Posterior vena cava (tissue), 2 donors: ENCODE data around the gene ACOX3. TPM values are rescaled to one million over a fixed set of nuclear protein-coding genes. Genes with fewer than 3 reads are reported as not detected.

Experiments used
- DNase-seq: peaks from one replicate; pipeline ENCODE4 v3.0.0-alpha.2; 2020; ENCODE audit warnings: low spot score
- intact Hi-C, 2 donors: fragments of 100-400 bp; cut with DNase I; formaldehyde crosslinking; loops; one replicate each; pipeline versions ENCODE4 v1.14.1 to v1.14.2; 2022 to 2023
- total RNA-seq, 2 donors: library from RNA; stranded (reverse); fragmentation: NEBNext Ultra II Directional; extraction: Animal tissue kit (Norgen Biotek cat#: 25700); gene quantifications; one replicate each; pipeline ENCODE4 v1.2.1, GENCODE V29; 2021
- donor health status: DM: yes; HTN: yes; CAD: no.
- donor health status: DM: yes; HTN: yes; CAD: no.

The ACOX3 gene
- total RNA-seq, 2 donors from 2014 or later, result 29.7 to 36.8 TPM

DNA sequence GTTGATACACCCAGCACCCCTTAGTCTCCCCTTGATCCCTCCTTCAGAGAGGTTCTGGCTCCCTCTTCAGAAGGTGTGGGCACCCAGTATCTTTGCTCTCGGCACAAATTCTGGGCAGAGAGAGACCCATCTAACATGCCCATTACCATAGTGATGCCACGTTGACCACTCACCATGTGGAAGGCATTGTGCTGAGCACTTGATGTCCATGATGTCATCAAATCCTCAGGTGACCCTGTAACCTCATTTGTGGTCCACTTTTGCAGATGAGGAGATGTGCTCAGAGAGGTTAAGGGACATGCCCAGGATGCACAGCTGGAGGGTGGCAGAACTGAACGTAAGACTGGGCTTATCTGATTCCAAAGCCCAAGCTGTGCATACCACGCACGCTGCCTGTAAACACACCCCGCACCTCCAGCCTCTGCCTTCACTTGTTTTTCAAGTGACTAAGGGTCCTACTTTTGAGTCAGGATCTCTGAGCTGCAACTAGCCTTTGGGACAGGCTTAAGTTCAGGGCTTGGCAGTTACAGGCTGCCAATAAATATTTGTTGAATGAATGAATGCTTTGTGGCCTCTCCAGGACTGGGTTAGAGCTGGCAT, 115.8 kb downstream of the ACOX3 start:
- intact Hi-C loops, result loop anchor here in 1 of 2 donors (10.0 kb wide), 1 partner anchor 70 kb away; no protein-coding TSS in a partner anchor
- DNase-seq, result peak; percentile 6

GRCh38 chr4:8323947-8324555, 116.5 kb downstream of the ACOX3 start:
- intact Hi-C loops, result loop anchor here in 1 of 2 donors (10.0 kb wide), 1 partner anchor 71 kb away; no protein-coding TSS in a partner anchor
- DNase-seq, result peak; percentile 49

GRCh38 chr4:8322794-8323704, 117.5 kb downstream of the ACOX3 start:
- peak; percentile 46 for DNase-seq
- intact Hi-C loops, result loop anchor here in 1 of 2 donors (10.0 kb wide), 1 partner anchor 72 kb away; no protein-coding TSS in a partner anchor

DNA sequence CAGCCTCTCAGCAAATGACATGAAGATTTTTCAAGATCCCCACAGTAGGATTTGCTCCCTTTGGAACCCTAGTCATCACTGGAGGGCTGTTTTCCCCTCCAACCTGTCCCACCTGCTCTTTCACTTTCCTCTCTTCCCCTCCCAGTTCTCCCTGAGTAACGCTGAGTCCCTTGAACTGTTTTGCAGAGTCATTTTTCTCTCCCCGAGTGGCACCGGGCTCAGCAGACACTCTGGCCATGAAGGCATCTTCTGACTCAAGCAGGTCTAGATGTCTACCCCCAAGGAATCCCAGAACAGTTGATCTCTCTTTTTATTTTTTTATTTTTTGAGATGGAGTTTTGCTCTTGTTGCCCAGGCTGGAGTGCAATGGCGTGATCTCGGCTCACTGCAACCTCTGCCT, 118.8 kb downstream of the ACOX3 start:
- intact Hi-C loops, result loop anchor here in 1 of 2 donors (10.0 kb wide), 1 partner anchor 73 kb away; no protein-coding TSS in a partner anchor
- peak; percentile 24 for DNase-seq

DNA sequence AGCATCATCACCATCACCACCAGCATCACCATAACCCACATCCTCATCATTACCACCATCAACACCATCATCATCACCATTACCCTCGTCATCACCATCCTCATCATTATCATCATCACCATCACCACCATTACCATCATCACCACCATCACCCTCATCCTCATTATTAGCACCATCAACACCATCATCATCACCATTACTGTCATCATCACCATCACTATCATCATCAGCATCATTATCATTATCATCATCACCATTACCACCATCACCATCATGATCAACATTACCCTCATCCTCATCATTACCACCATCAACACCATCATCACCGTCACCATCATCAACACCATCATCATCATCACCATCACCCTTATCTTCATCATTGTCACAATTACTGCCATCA, 119.3 kb downstream of the ACOX3 start:
- intact Hi-C loops, result loop anchor here in 1 of 2 donors (10.0 kb wide), 1 partner anchor 74 kb away; no protein-coding TSS in a partner anchor
- no peak for DNase-seq

- intact Hi-C loops, result loop anchor here in 1 of 2 donors (10.0 kb wide), 1 partner anchor 74 kb away; no protein-coding TSS in a partner anchor
- DNase-seq, result no peak
These were observed 120.2 kb downstream of the ACOX3 start for GRCh38 chr4:8320386-8320750.

- DNase-seq, result peak; percentile 83
- intact Hi-C loops, result loop anchor here in 1 of 2 donors (10.0 kb wide), 1 partner anchor 75 kb away; no protein-coding TSS in a partner anchor
These were observed 120.7 kb downstream of the ACOX3 start for GRCh38 chr4:8319731-8320385.

GRCh38 chr4:8319061-8319460, 121.5 kb downstream of the ACOX3 start:
- intact Hi-C loops, result no loop called here
- DNase-seq, result peak; percentile 20

DNA sequence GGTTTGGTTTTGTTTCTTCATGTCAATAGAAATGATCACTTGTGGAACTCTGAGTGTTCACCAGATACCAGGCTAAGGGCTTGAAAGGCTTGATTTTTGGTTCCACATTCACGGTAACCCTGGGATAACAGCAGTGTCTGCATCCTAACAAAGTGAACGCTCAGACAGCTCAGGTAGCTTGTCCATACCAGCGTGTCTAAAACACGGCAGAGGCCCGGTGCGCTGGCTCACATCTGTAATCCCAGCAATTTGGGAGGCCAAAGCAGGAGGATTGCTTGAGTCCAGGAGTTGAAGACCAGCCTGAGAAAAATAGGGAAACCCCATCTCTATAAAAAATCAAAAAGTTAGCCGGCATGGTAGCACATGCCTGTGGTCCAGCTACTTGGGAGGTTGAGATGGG, 122.0 kb downstream of the ACOX3 start:
- DNase-seq, result peak; percentile 8
- intact Hi-C loops, result no loop called here

GRCh38 chr4:8317474-8317873, 123.0 kb downstream of the ACOX3 start:
- intact Hi-C loops, result no loop called here
- peak; percentile 9 for DNase-seq

DNA sequence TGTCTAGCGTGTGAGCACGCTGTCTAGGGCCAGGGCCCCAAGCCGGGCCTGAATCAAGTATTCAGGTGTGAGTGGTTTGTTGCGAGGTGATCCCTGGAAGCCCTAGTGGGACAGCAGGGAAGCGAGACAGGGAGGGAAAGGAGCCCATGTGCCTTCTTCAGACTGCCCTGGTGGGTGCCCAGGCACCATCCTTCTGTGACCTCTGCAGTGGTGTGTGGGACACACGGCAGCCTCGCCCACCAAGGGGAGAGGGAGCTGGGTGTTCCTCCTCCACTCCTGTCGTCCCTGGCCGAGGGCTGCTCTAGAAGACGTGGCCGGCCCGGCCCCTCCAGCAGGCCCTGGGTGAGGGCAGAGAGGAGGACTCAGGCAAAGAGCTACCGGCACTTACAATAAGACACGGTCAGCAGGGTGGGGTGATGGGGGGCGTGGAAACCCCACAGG, 123.6 kb downstream of the ACOX3 start:
- intact Hi-C loops, result no loop called here
- peak; percentile 60 for DNase-seq

Other genes with a start within 250 kb of the ACOX3 start
- 10 to 100 TPM; 36.6 to 45.1 TPM for gene SH3TC1, start 241.4 kb downstream of the ACOX3 start, total RNA-seq
- gene HTRA3, start 171.0 kb downstream of the ACOX3 start, total RNA-seq, result 100 to 1,000 TPM in 1 of 2 donors, 10 to 100 TPM in 1; 14.9 to 104 TPM
- gene TRMT44, start 54 bp upstream of the ACOX3 start, total RNA-seq, result 10 to 100 TPM; 14.2 to 15.5 TPM
- under 1 TPM; 0.09 to 0.10 TPM for gene GPR78, start 139.7 kb upstream of the ACOX3 start, total RNA-seq
- gene CPZ, start 152.0 kb upstream of the ACOX3 start, total RNA-seq, result 10 to 100 TPM in 1 of 2 donors, 1 to 10 TPM in 1; 5.3 to 15.6 TPM